K562 (cell line): ENCODE data around the gene PLEKHG3.

Experiments used
- CREB1 ChIP-seq, 2 experiments: sonication (generic) in 1 of 2; formaldehyde crosslinking in 1 of 2; IDR thresholded peaks; 2 replicates each; pipeline versions ENCODE4 v1.6.1 to v1.8.0; 2012 to 2022; ENCODE audit warnings: inconsistent platforms in 1 of 2, mild to moderate bottlenecking in 1 of 2, missing genetic modification reagents in 1 of 2, moderate library complexity in 1 of 2
- CTCF ChIP-seq, 3 experiments: IDR thresholded peaks in 2 of 3; conservative IDR thresholded peaks in 1 of 3; 2 replicates each; pipeline ENCODE4 v1.5.1; 2011 to 2012; ENCODE audit warnings: low read length in 3 of 3, mild to moderate bottlenecking in 3 of 3, control low read depth in 2 of 3, improper control_type of control experiment in 1 of 3, inconsistent platforms in 1 of 3, low read depth in 1 of 3, mixed read lengths in 1 of 3, moderate library complexity in 1 of 3; ENCODE audit not compliant: insufficient read depth in 2 of 3
- GATAD2A ChIP-seq: fragments of 450-650 bp; IDR thresholded peaks from 2 replicates; pipeline ENCODE4 v1.6.1; 2017
- MTA3 ChIP-seq: fragments of 450-650 bp; formaldehyde crosslinking; IDR thresholded peaks from 2 replicates; pipeline ENCODE4 v1.6.1; 2017; ENCODE audit warnings: mild to moderate bottlenecking, borderline replicate concordance
- NFYB ChIP-seq: IDR thresholded peaks from 2 replicates; pipeline ENCODE4 v1.6.1; 2011; ENCODE audit warnings: mild to moderate bottlenecking, moderate library complexity; ENCODE audit not compliant: insufficient read length; ENCODE audit errors: extremely low read depth
- PHF8 ChIP-seq: fragments of 200-600 bp; sonication (generic); IDR thresholded peaks from 2 replicates; pipeline ENCODE4 v1.6.1; 2012; ENCODE audit warnings: mixed run types, mild to moderate bottlenecking, inconsistent platforms, low read length, moderate library complexity, borderline replicate concordance
- POLR2AphosphoS5 ChIP-seq: IDR thresholded peaks from 2 replicates; pipeline ENCODE4 v1.6.1; 2011; ENCODE audit warnings: mild to moderate bottlenecking, low read depth, low read length, moderate library complexity; ENCODE audit not compliant: control insufficient read depth, insufficient read depth
- RB1 ChIP-seq: fragments of 450-650 bp; IDR thresholded peaks from 2 replicates; pipeline ENCODE4 v1.6.1; 2017; ENCODE audit warnings: low read depth, mild to moderate bottlenecking
- SOX6 ChIP-seq: fragments of 450-650 bp; IDR thresholded peaks from 2 replicates; pipeline ENCODE4 v1.6.1; 2014; ENCODE audit warnings: mild to moderate bottlenecking
- ZC3H11A ChIP-seq: IDR thresholded peaks from 2 replicates; pipeline ENCODE4 v1.6.1; 2012; ENCODE audit warnings: low read depth, low read length, improper control_type of control experiment
- ZNF3 ChIP-seq: fragments of 250-450 bp; sonication (Bioruptor Pico); IDR thresholded peaks from 2 replicates; pipeline ENCODE4 v1.5.0; 2021; ENCODE audit warnings: mild to moderate bottlenecking, moderate library complexity

DNA sequence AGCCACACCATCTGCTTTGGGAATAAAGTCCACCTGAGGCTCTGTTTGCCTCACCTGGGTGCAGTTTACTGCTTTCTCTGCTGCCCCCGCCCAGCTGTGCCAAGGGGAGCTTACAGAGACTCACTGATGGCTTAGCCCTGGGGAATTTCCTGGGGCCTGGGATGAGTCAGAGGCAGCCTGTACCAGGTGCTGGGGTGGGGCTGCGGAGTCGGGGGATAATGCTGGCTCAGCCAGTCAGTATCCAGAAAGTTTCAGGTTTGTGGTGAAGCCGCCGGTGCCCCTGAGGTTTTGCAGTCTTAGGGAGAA is 22.3 kb downstream of the PLEKHG3 start:
- TF ChIP-seq POLR2AphosphoS5 (no peak), NFYB (no peak), CREB1 (IDR thresholded peaks at IDR 0.05) (no peak), CREB1 (CRISPR knock-in tag; IDR thresholded peaks at IDR 0.05) (no peak), RB1 (no peak), SOX6 (no peak), CTCF (IDR thresholded peaks at IDR 0.05 in 2 of 3, conservative IDR thresholded peaks at IDR 0.05 in 1 of 3; ENCODE audit: insufficient read depth in 2 of 3, low read depth in 1 of 3, low read length in 3 of 3) (no peak), ZC3H11A (no peak), ZNF3 (CRISPR knock-in tag) (no peak), MTA3 (no peak), PHF8 (no peak), GATAD2A (no peak)
